IPS-20b (cell line): ENCODE measurements around the gene ACTRT2.

Experiments
- H3K27ac ChIP-seq: one replicate; pipeline ENCODE4 v1.5.1; 2013; ENCODE audit warnings: low read length
- H3K27me3 ChIP-seq: 2 replicates; pipeline ENCODE4 v1.6.1; 2013; ENCODE audit warnings: mild to moderate bottlenecking, low read length, inconsistent platforms; ENCODE audit not compliant: insufficient read depth
- H3K36me3 ChIP-seq: 2 replicates; pipeline ENCODE4 v1.6.1; 2013; ENCODE audit warnings: low read depth, mild to moderate bottlenecking, inconsistent platforms, low read length, moderate library complexity; ENCODE audit not compliant: insufficient read depth
- H3K4me1 ChIP-seq: 2 replicates; pipeline ENCODE4 v1.6.1; 2013; ENCODE audit warnings: mild to moderate bottlenecking, control low read depth, inconsistent platforms, low read length, moderate library complexity; ENCODE audit not compliant: insufficient read depth
- H3K4me3 ChIP-seq: 2 replicates; pipeline ENCODE4 v1.5.1; 2013; ENCODE audit warnings: mild to moderate bottlenecking, low read length, inconsistent platforms
- H3K9ac ChIP-seq: 2 replicates; pipeline ENCODE4 v1.6.1; 2013; ENCODE audit warnings: low read depth, mild to moderate bottlenecking, inconsistent platforms, low read length, moderate library complexity
- H3K9me3 ChIP-seq: 2 replicates; pipeline ENCODE4 v1.6.1; 2013; ENCODE audit warnings: mild to moderate bottlenecking, low read depth, low read length, inconsistent platforms; ENCODE audit not compliant: insufficient read depth

ACTRT2 gene

DNA sequence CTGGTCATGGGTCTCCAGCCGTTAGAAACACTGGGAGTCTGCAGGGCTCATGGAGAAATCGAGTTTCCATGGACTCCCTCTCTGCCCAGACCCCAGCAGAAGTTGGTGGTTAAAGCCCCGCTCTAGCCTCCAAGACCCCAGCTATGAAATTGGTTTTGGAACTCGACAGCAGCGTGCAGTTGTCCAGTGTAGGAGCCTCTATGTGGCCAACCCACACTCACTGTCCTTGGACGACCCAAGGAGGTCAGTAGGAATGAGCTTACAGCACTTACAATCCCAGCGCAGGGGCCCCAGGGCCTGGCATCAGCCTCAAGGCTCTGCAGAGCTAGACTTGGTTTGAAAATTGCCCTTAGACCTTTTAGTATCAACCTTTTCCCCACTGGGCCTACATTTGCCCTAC lies 44.5 kb downstream of the ACTRT2 start:
- no peaks in the 10 kb centered on the region for H3K36me3 ChIP-seq
- peaks cover 5% of the 10 kb centered on the region for H3K4me1 ChIP-seq
- H3K27ac ChIP-seq = no peak overlapping the region
- no peaks in the 10 kb centered on the region; the same call in 1 of the 2 replicates for H3K9me3 ChIP-seq
- H3K27me3 ChIP-seq = peaks cover 95% of the 10 kb centered on the region
- H3K9ac ChIP-seq = no peak overlapping the region
- no peak overlapping the region for H3K4me3 ChIP-seq

DNA sequence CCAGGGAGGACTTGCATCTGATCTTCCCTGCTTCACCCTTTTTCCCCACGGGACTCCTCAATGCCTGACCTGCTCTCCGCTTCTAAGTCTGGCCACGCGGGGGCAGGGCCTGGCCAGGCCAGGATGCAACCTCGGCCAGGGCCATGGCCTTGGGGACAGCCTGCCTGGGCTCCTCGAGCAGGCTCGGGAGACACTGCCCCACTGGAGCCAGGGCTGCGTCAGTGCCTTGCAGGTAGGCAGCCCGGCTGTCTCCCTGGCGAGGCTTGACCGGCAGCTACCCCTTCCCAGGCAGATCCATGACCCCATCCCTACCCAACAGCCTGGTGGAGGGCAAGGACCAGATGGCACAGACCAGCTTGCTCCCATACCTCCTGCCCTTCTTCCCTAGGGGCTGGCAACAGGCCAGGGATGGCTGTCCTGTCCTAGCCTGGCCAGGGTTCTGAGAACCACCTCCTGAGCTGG lies 45.0 kb downstream of the ACTRT2 start:
- H3K9me3 ChIP-seq = no peaks in the 10 kb centered on the region; the same call in 1 of the 2 replicates
- H3K36me3 ChIP-seq = no peaks in the 10 kb centered on the region
- H3K27me3 ChIP-seq = peaks cover 95% of the 10 kb centered on the region
- H3K4me3 ChIP-seq = no peak overlapping the region
- H3K9ac ChIP-seq = no peak overlapping the region
- no peak overlapping the region for H3K27ac ChIP-seq
- peaks cover 5% of the 10 kb centered on the region for H3K4me1 ChIP-seq

DNA sequence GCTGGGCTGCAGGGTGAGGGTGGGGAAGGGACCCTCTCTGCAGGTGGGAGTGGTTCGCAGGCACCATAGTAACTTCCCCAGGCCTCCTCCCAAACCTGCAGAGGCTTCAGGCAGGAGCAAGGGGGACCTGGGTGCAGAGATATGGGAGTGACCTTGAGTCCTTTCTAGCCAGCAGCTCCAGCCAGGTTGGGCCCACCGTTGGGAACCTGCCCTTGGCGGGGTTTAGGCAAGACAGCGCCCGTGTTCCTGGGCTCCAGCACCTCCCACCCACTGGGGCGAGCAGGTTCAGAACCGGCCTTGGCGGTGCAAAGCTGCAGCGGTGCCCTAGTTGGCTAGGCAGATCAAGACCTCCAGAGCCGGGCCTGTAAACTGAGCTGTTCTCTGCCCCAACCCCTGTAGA lies 45.6 kb downstream of the ACTRT2 start:
- Histone ChIP-seq H3K9ac (no peak overlapping the region), H3K4me1 (peaks cover 8% of the 10 kb centered on the region), H3K27me3 (peaks cover 95% of the 10 kb centered on the region), H3K9me3 (no peaks in the 10 kb centered on the region; the same call in 1 of the 2 replicates), H3K4me3 (no peak overlapping the region), H3K27ac (no peak overlapping the region), H3K36me3 (no peaks in the 10 kb centered on the region)

DNA sequence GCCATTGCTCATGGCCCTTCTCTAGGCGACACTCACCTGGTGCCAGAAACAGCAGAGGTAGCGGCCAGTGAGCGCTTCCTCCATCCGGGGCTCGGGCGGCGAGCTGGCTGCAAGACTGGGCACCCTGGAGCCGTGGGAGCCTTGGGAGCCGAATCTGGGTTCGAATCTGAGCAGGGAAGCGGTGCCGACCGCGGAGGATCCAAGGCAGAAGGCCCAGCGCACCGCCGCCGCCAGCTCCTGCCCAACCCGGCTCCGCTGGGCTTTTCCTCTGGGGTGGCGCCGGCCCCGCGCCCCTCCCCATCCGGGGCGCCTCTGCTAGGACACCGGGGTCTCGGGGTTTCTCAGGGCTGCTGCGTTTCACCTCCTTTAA lies 46.0 kb downstream of the ACTRT2 start:
- H3K4me1 ChIP-seq = peaks cover 12% of the 10 kb centered on the region
- peaks cover 95% of the 10 kb centered on the region for H3K27me3 ChIP-seq
- no peak overlapping the region; the same call in 1 of the 2 replicates for H3K4me3 ChIP-seq
- H3K9me3 ChIP-seq = no peaks in the 10 kb centered on the region; the same call in 1 of the 2 replicates
- no peak overlapping the region for H3K9ac ChIP-seq
- H3K27ac ChIP-seq = no peak overlapping the region
- H3K36me3 ChIP-seq = no peaks in the 10 kb centered on the region

DNA sequence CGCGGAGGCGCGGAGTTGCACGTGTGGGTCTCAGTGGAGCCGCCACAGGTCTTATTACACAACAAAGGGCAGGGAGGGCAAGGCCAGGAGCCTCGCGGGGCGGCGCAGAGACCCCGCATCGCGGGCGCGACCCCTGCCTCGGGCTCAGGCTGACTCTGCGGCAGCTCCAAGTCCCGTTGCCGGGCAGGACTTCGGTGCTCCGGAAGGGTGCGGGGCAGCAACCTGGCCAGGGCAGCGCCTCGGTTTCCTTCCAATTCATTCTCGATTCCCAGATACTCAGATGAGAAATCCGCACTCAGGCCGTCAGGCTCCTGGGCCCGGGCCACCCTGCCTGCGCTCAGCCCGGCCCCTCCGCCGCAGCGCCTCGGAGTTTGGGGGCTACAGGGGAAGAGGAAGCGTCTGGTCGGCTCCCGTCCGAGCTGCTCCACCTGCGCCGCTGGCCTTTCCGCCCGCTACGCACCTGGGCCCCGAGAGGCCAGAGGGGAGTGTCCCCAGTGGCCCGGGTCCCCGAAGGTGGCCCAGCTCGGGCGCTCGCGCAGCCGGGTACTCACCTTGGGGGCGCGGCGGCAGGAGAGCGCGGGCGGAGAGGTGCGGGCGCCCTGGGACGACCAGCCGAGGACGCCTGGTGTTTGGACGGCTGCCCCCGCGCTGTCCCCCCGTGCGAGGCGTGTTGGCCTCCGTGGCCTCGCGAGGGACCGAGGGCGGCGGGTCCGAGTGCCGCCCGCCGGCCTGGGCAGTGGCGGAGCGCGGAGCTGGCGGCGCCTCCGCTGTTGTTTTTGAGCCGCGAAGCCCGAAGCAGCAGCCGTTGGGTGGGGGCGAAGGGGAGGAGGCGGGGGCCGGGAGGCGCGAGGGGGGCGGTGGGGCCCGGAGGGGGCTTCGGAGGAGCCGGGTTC lies 46.6 kb downstream of the ACTRT2 start:
- Histone ChIP-seq H3K27ac (no peak overlapping the region), H3K4me3 (no peak overlapping the region; the same call in 1 of the 2 replicates), H3K9ac (no peak overlapping the region), H3K4me1 (peaks cover 9% of the 10 kb centered on the region; the same call in 1 of the 2 replicates), H3K9me3 (no peaks in the 10 kb centered on the region; the same call in 1 of the 2 replicates), H3K27me3 (peaks cover 95% of the 10 kb centered on the region), H3K36me3 (no peaks in the 10 kb centered on the region)

DNA sequence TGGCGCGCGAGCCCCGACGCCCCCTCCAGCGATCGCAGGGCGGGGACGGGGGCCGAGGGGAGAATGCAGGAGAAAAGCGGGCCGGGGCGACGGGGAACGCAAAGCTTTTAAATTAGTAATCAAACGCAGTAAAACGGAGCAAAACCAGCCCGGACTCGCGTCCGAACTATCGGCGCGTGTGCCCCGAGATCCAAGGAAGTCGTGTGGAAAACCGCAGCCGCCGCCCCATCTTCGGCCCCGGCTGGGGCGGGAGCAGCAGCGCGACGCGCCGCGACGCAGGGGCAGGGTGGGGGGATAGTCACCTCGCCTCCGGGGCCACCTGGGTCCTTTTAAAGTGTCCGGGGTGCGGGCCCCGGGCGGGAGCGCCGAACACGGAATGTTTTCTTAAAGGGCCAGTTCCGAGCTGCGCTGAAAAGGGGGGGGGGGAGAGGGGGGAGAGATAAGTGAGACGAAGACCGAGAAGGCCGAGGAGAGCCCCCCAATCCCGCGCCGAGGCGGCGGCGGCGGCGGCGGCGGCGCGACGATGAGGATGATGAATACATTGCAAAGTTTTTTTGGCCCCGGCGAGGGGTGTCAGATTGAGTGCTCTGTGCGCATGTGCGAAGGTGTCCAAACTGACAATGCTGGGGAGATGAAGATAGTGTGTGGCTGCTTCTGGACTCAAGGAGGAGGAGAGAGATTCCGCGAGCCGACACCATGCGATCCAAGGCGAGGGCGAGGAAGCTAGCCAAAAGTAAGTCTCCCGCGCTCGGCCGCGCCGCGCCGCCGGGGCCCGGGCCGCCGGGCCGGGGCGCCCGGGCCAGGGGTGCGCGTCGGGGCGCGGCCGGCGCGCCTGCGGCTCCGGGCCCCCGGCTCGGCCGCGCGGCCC lies 47.5 kb downstream of the ACTRT2 start, which contains the start of gene PRDM16:
Gene PRDM16, plus strand, starts transcription at position 640 of the 868 bp plus-strand sequence. Its CDS starts 57 bp downstream, at position 697.
- H3K27ac ChIP-seq = no peak within 1 kb of the TSS
- no peak within 1 kb of the TSS for H3K9ac ChIP-seq
- no peaks in the 10 kb centered on the region for H3K36me3 ChIP-seq
- no peaks in the 10 kb centered on the region; the same call in 1 of the 2 replicates for H3K9me3 ChIP-seq
- H3K4me3 ChIP-seq = peak within 1 kb of the TSS; percentile 56; the same call in 1 of the 2 replicates
- H3K4me1 ChIP-seq = peaks cover 9% of the 10 kb centered on the region; the same call in 1 of the 2 replicates
- H3K27me3 ChIP-seq = peaks cover 95% of the 10 kb centered on the region

DNA sequence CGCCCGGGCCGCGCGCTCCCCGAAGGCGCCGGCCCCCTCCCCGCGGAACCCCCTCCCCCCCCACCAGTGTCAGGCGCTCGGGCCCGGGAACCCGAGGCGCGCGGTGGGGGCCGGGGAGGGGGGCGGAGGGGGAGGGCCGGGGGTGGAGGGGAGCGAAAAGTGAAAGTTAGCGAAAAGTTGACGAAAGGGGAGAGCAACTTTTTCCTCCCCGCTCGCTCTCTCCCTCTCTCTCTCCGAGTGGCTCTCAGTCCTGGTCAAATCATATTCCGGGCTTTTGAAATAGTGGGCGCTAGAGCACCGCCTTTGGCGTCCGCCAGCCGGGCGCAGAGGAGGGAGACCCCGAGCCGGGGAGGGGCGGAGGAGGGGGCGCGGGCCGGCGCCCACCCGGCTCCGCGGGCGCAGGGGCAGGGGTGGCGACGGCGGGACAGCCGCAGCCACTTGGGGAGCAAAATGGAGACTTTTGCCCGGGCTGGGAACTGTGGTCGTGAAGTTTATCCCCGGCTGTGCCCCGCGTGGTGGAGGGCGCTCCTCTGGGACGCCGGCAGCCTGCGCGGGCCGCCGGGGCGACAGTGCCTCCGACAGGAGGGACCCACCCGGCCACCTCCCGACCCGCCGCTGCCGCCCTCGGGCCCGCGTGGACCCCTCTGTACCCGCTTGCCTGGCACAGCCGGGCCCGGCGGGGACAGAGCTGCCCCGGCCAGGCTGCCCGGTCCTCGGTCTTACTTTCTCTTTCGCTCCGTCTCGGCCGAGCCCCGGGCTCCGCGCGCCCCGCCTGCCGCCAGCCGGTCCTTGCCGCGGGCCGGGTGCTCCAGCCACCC lies 48.4 kb downstream of the ACTRT2 start:
- peak overlapping the region; percentile 56; the same call in 1 of the 2 replicates for H3K4me3 ChIP-seq
- peaks cover 14% of the 10 kb centered on the region for H3K4me1 ChIP-seq
- peaks cover 95% of the 10 kb centered on the region for H3K27me3 ChIP-seq

DNA sequence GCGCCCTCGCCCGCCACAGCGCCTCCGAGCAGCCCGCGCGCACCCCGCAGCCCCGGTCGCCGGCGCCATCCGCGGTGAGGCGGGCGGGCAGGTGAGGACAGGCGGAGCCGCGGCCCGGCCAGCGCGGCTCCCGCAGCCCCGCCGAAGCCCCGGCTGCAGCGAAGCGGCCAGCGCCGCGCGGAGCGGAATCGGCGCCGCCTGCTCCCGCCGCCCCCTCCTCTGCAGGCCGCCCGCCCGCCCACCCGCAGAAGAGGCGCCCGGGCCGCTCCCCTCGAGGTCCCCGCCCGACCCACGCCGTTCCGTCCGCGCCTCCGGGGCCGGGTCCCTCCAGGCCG lies 49.0 kb downstream of the ACTRT2 start:
- no peaks in the 10 kb centered on the region for H3K9me3 ChIP-seq
- peaks cover 95% of the 10 kb centered on the region for H3K27me3 ChIP-seq
- H3K27ac ChIP-seq = no peak overlapping the region
- H3K36me3 ChIP-seq = no peaks in the 10 kb centered on the region
- no peak overlapping the region for H3K9ac ChIP-seq
- peaks cover 14% of the 10 kb centered on the region for H3K4me1 ChIP-seq
- H3K4me3 ChIP-seq = no peak overlapping the region

More for the DNA sequence above, 48.4 kb downstream of the ACTRT2 start:
- H3K9me3 ChIP-seq = no peaks in the 10 kb centered on the region
- no peak overlapping the region for H3K9ac ChIP-seq
- H3K36me3 ChIP-seq = no peaks in the 10 kb centered on the region
- H3K27ac ChIP-seq = no peak overlapping the region

DNA sequence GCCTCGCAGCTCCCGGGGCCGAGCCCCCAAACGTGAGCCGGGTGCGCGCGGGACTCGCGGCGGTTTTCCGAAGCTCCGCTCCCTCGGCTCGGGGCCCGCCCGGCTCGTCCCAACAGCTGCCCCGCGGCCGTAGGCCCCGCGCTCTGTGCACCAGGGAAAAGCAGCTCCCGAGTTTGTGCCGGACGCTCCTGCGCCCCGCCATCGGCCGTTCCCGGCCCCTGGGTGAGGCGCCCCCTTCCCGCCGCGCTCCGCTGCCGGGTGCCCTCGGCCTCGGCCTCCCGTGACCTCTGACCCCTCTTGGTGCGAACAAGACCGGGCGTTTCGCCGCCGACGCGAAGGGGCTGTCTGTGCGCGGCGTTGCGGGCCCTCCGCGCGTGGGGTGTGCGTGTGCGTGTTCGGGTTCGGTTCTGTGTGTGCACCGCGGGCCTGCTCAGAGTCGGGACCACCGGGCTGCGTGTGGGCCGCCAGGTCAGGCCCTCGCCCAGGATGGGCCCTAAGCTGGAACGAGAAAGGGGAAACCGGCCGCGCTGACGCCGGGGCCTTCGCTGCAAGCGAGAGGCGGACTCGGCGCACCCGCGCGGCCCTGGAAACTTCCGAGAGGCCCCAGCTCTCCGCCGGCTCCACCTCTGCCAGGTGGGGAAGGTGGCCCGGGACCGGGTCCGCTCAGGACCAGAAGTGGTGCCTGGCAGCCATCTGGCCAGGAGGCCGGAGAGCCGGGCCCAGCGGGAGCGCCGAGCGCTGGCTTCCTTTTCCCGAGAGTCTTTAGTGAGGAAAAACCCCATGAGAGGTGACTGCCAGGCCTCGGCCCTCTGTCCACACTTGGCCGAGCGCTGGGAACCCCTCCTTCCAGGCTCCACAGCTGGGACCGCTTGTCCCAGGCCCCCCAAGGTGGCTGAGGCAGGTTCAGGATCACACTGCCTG lies 49.6 kb downstream of the ACTRT2 start:
- peak overlapping the region; percentile 40; the same call in 1 of the 2 replicates for H3K4me3 ChIP-seq
- H3K4me1 ChIP-seq = peaks cover 14% of the 10 kb centered on the region
- no peak overlapping the region for H3K27ac ChIP-seq
- no peaks in the 10 kb centered on the region for H3K9me3 ChIP-seq
- no peaks in the 10 kb centered on the region for H3K36me3 ChIP-seq
- H3K27me3 ChIP-seq = peaks cover 95% of the 10 kb centered on the region
- H3K9ac ChIP-seq = no peak overlapping the region

DNA sequence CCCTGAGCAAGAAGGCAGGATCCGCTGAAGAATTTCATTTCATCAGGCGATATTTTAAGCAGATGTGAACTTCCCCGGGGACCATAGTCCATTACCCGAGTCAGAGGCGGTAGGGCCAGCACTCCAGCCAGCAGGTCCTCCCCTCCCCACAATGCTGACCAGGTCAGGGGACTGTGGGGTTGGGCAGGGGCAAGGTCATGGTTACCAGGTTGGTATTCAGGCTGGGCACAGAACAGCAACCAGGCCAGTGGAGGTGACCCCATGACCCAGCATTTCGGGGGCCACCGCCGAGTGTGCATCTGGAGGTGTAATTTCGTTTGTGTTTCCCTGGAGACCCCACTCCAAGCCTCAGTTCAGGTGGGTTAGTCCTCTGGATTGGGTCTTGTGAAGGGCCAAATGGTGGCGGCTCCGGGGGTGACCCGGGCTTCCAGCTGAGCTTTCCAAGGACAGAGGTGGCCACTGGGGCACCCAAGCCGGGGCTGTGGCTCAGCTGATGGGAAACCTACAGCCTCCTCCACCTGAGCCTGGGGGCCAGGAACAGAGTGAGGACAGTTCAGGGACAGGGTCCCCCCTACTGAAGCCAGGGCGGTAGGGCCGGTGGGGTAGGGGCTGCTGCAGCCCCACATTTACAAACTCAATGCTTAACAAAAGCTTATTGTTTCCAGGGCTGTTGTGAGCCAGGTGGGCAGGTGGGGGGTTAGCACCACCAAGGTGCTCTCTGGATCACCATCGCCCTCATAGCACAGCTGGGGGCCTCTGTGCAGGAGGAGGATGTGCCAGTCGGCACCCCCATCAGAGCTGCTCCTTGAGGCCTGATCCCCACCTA lies 50.5 kb downstream of the ACTRT2 start:
- H3K27me3 ChIP-seq = peaks cover 95% of the 10 kb centered on the region
- H3K27ac ChIP-seq = no peak overlapping the region
- no peaks in the 10 kb centered on the region for H3K36me3 ChIP-seq
- H3K4me1 ChIP-seq = peaks cover 14% of the 10 kb centered on the region
- H3K9me3 ChIP-seq = no peaks in the 10 kb centered on the region
- H3K9ac ChIP-seq = no peak overlapping the region
- H3K4me3 ChIP-seq = no peak overlapping the region
